A375 (cell line): Measurements from ENCODE around the gene HMGN4. TPM values are rescaled to one million over a fixed set of nuclear protein-coding genes. Genes with fewer than 3 reads are reported as not detected.

Experiments used
- small RNA-seq: library from RNA; depleted of rRNA; stranded (forward); fragments of <200 nt; gene quantifications from one replicate; pipeline ENCODE3, GENCODE V24; 2014
- total RNA-seq: library from RNA; depleted of rRNA; stranded (reverse); fragments of >200 nt; shearing (Covaris generic); gene quantifications from 2 replicates; pipeline ENCODE4 v1.2.3, GENCODE V29; 2014; rRNA removed

The HMGN4 gene
- total RNA-seq, result 38.3 and 54.1 TPM in 2 replicates

DNA sequence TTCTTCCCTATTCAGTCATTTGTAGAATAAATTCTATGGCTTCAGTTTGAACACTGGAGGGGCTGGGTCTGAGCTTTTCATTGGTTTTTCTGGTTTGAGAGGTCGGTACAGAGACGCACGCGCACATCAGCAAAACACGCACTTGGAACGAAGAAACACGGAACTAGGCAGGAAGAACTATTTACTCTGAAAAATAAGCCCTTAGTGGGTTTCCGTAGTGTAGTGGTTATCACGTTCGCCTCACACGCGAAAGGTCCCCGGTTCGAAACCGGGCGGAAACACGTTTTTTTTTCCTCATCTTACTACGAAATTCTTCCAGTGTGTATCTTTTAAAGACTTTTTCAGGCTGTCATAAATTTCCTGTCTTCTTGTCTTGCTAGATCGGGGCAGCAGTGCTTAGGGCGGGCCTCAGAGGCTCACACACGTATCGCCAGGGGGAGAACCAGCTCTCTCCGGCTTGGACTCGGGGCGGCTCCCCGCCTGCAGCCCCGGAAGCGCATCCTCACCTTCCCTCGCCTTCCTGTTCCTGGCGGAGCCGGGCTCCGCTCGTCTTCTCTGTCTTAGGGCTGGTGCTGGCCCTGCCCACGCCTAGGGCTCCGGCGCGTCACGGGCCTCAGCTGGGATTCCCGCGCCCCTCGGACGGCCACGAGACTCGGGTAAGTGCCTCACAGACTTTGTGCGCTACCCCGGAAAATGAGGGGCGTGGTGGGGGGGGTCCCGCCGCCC lies at the start of gene HMGN4:
Gene HMGN4 (plus strand): TSS at position 521 of the 726 bp plus-strand sequence. CDS start 6,841 bp downstream, outside the sequence.

DNA sequence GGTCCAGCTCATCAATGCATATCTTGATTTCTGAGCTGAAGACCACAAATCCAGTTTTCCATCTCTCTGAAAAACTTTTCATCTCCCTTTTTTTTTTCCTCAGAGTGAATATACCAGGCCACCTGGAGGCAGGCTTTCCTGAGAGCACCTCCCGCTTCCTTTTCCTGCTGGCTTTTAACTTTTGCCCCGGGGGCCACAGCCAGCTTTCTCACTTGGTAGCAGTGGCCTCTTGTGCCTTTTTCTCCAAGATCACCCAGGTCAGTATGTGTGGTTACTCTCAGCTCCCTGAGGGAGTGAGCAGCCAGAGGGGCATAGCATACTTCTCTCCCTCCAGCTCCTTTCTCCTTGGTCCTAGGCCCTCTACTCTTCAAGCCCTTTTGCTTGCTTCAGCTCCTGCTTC lies 38.1 kb upstream of the HMGN4 start, which contains the start of gene BTN1A1:
Gene BTN1A1 (plus strand): TSS at position 202 of the 400 bp plus-strand sequence. CDS start 984 bp downstream, outside the sequence.

Small RNA genes lying within 50 kb of the gene (small RNA-seq; reads per million reads assigned to genes)
- not detected for gene RNU6-502P

Other genes with a start within 250 kb of the HMGN4 start
- gene BTN3A2, start 173.2 kb upstream of the HMGN4 start, total RNA-seq, result 6.9 and 12.3 TPM in 2 replicates
- 11.1 and 14.2 TPM in 2 replicates for gene BTN2A2, start 155.3 kb upstream of the HMGN4 start, total RNA-seq
- gene BTN3A1, start 136.1 kb upstream of the HMGN4 start, total RNA-seq, result 5.9 and 6.6 TPM in 2 replicates
- gene BTN3A3, start 97.9 kb upstream of the HMGN4 start, total RNA-seq, result 5.7 and 6.9 TPM in 2 replicates
- 8.3 and 8.8 TPM in 2 replicates for gene BTN2A1, start 80.4 kb upstream of the HMGN4 start, total RNA-seq
- not detected in 2 replicates for gene BTN1A1, start 38.1 kb upstream of the HMGN4 start, total RNA-seq
- gene ABT1, start 58.6 kb downstream of the HMGN4 start, total RNA-seq, result 19.0 and 21.3 TPM in 2 replicates
- 4.4 and 6.3 TPM in 2 replicates for gene ZNF322, start 121.4 kb downstream of the HMGN4 start, total RNA-seq